Tibial artery (tissue), 4 donors: Measurements from ENCODE around the gene ALG12.

Experiments used
- DNase-seq, 2 donors: peaks; one replicate each; pipeline ENCODE4 v3.0.0-alpha.2; 2019
- H3K27ac ChIP-seq, 2 donors: fragments of 200-600 bp; sonication (generic) in 1 of 2; 1 replicate in 1 of 2; 2 replicates in 1 of 2; pipeline ENCODE4 v1.5.1; 2018 to 2019; ENCODE audit warnings: mild to moderate bottlenecking in 1 of 2
- H3K27me3 ChIP-seq, 2 donors: fragments of 200-600 bp; sonication (generic) in 1 of 2; one replicate each; pipeline versions ENCODE4 v1.5.1 to v1.6.0; 2016 to 2019
- H3K36me3 ChIP-seq, 3 donors: fragments of 200-600 bp; sonication (generic) in 2 of 3; one replicate each; pipeline ENCODE4 v1.5.1; 2016 to 2019; ENCODE audit warnings: mild to moderate bottlenecking in 2 of 3
- H3K4me1 ChIP-seq, 4 donors: fragments of 200-600 bp; sonication (generic) in 2 of 4; 1 replicate in 3 of 4; 2 replicates in 1 of 4; pipeline ENCODE4 v1.5.1; 2016 to 2019
- H3K4me3 ChIP-seq, 2 donors: fragments of 200-600 bp; sonication (generic) in 1 of 2; 1 replicate in 1 of 2; 2 replicates in 1 of 2; pipeline ENCODE4 v1.5.1; 2018 to 2019; ENCODE audit warnings: mild to moderate bottlenecking in 2 of 2
- H3K9me3 ChIP-seq, 3 donors: fragments of 200-600 bp; sonication (generic) in 1 of 3; one replicate each; pipeline ENCODE4 v1.5.1; 2016 to 2019
- CTCF ChIP-seq, 2 experiments: fragments of 200-600 bp in 1 of 2; fragments of 450-650 bp in 1 of 2; IDR thresholded peaks; one replicate each; pipeline ENCODE4 v1.5.1; 2017 to 2019; ENCODE audit warnings: antibody characterized with exemption in 2 of 2, mild to moderate bottlenecking in 1 of 2, moderate library complexity in 1 of 2
- intact Hi-C: fragments of 100-400 bp; cut with DNase I; formaldehyde crosslinking; loops from one replicate; pipeline ENCODE4 v1.15.0; 2023; ENCODE audit warnings: low total_unique reads

ALG12 gene

GRCh38 chr22:49926916-49927315, 8.7 kb upstream of the ALG12 start:
- H3K36me3 ChIP-seq: peaks cover 0 to 37% (median 14%) of the 10 kb centered on the region in 3 donors
- no peak overlapping the region for H3K4me3 ChIP-seq
- intact Hi-C loops: loop anchor here (5.0 kb wide), 1 partner anchor 280 kb away; no protein-coding TSS in a partner anchor
- TF ChIP-seq CTCF (IDR thresholded peaks at IDR 0.05): no peak
- H3K27me3 ChIP-seq: peaks cover 0 to 12% of the 10 kb centered on the region in 2 donors
- peaks cover 0 to 27% (median 14%) of the 10 kb centered on the region in 4 donors for H3K4me1 ChIP-seq
- DNase-seq: no peak
- H3K9me3 ChIP-seq: no peaks in the 10 kb centered on the region
- no peak overlapping the region for H3K27ac ChIP-seq

GRCh38 chr22:49925525-49926128, 7.4 kb upstream of the ALG12 start:
- H3K36me3 ChIP-seq: peaks cover 4 to 50% (median 26%) of the 10 kb centered on the region in 3 donors
- no peaks in the 10 kb centered on the region for H3K9me3 ChIP-seq
- peaks cover 0 to 16% (median 8%) of the 10 kb centered on the region in 4 donors for H3K4me1 ChIP-seq
- TF ChIP-seq CTCF (IDR thresholded peaks at IDR 0.05): no peak
- DNase-seq: no peak
- intact Hi-C loops: loop anchor here (5.0 kb wide), 1 partner anchor 282 kb away; no protein-coding TSS in a partner anchor
- H3K27me3 ChIP-seq: peaks cover 0 to 12% of the 10 kb centered on the region in 2 donors
- H3K4me3 ChIP-seq: no peak overlapping the region
- no peak overlapping the region for H3K27ac ChIP-seq

GRCh38 chr22:49924113-49924833, 6.0 kb upstream of the ALG12 start:
- no peak overlapping the region for H3K4me3 ChIP-seq
- no peak for TF ChIP-seq CTCF (IDR thresholded peaks at IDR 0.05)
- peaks cover 0 to 10% of the 10 kb centered on the region in 2 donors for H3K27me3 ChIP-seq

GRCh38 chr22:49923445-49923844, 5.2 kb upstream of the ALG12 start:
- H3K4me3 ChIP-seq: no peak overlapping the region
- no peaks in the 10 kb centered on the region for H3K9me3 ChIP-seq
- H3K4me1 ChIP-seq: peaks cover 0 to 16% (median 8%) of the 10 kb centered on the region in 4 donors
- H3K27me3 ChIP-seq: peaks cover 0 to 2% of the 10 kb centered on the region in 2 donors
- H3K36me3 ChIP-seq: peaks cover 6 to 57% (median 28%) of the 10 kb centered on the region in 3 donors
- no peak for TF ChIP-seq CTCF (IDR thresholded peaks at IDR 0.05)
- intact Hi-C loops: no loop called here
- H3K27ac ChIP-seq: no peak overlapping the region
- no peak for DNase-seq

More at GRCh38 chr22:49924113-49924833, 6.0 kb upstream of the ALG12 start:
- no peaks in the 10 kb centered on the region for H3K9me3 ChIP-seq
- H3K27ac ChIP-seq: no peak overlapping the region
- no peak for DNase-seq
- H3K4me1 ChIP-seq: peaks cover 0 to 14% (median 6%) of the 10 kb centered on the region in 4 donors
- H3K36me3 ChIP-seq: peaks cover 6 to 57% (median 28%) of the 10 kb centered on the region in 3 donors
- intact Hi-C loops: no loop called here

- TF ChIP-seq CTCF (IDR thresholded peaks at IDR 0.05): no peak
- H3K36me3 ChIP-seq: peaks cover 6 to 57% (median 28%) of the 10 kb centered on the region in 3 donors
- DNase-seq: no peak
- H3K27ac ChIP-seq: no peak overlapping the region
- peaks cover 0 to 16% (median 8%) of the 10 kb centered on the region in 4 donors for H3K4me1 ChIP-seq
- intact Hi-C loops: no loop called here
- H3K9me3 ChIP-seq: no peaks in the 10 kb centered on the region
- no peak overlapping the region for H3K4me3 ChIP-seq
- no peaks in the 10 kb centered on the region for H3K27me3 ChIP-seq
Measured at GRCh38 chr22:49922926-49923325, 4.7 kb upstream of the ALG12 start.
